Embryonic facial prominence (tissue), 1 donor: ENCODE data around the gene SCYGR5.
"Not testable (repeated sequence)": the region's sequence is repeated elsewhere in the genome, so short reads cannot be mapped to it uniquely, and the experiment has no call there.

Experiments
- DNase-seq: peaks from one replicate; pipeline ENCODE4 v3.0.0-alpha.2; 2016; ENCODE audit errors: extremely low spot score

The SCYGR5 gene

GRCh38 chr2:227673620-227674019, 7.0 kb downstream of the SCYGR5 start:
- not testable (repeated sequence) for DNase-seq

- no peak for DNase-seq
Measured at GRCh38 chr2:227674485-227674884, 7.9 kb downstream of the SCYGR5 start.

GRCh38 chr2:227677928-227678327, 11.3 kb downstream of the SCYGR5 start:
- DNase-seq, result no peak

- DNase-seq, result no peak
Measured at GRCh38 chr2:227684258-227684657, 17.7 kb downstream of the SCYGR5 start.

GRCh38 chr2:227687189-227687588, 20.6 kb downstream of the SCYGR5 start:
- no peak for DNase-seq

- no peak for DNase-seq
Measured at GRCh38 chr2:227696990-227697679, 30.5 kb downstream of the SCYGR5 start.

- DNase-seq, result no peak
Measured at GRCh38 chr2:227701556-227701955, 35.0 kb downstream of the SCYGR5 start.

GRCh38 chr2:227703280-227703732, 36.7 kb downstream of the SCYGR5 start:
- DNase-seq, result peak; percentile 7

GRCh38 chr2:227703961-227704360, 37.4 kb downstream of the SCYGR5 start:
- DNase-seq, result no peak

- no peak for DNase-seq
Measured at GRCh38 chr2:227706859-227707258, 40.3 kb downstream of the SCYGR5 start.

GRCh38 chr2:227707390-227707789, 40.8 kb downstream of the SCYGR5 start:
- no peak for DNase-seq

GRCh38 chr2:227710986-227711385, 44.4 kb downstream of the SCYGR5 start:
- DNase-seq, result no peak

- no peak for DNase-seq
Measured at GRCh38 chr2:227713291-227713690, 46.7 kb downstream of the SCYGR5 start.

- no peak for DNase-seq
Measured at GRCh38 chr2:227716501-227716900, 49.9 kb downstream of the SCYGR5 start.
